OCI-LY1 (cell line): ENCODE measurements around the gene PKMYT1.

Experiments used
- CTCF ChIP-seq: fragments of 200-600 bp; sonication (generic), shearing (Covaris generic); IDR thresholded peaks from 2 replicates; pipeline ENCODE4 v1.5.1; 2017; ENCODE audit warnings: mild to moderate bottlenecking, antibody characterized with exemption, low read length, moderate library complexity, mixed read lengths
- EZH2 ChIP-seq: fragments of 200-600 bp; sonication (generic), shearing (Covaris generic); IDR thresholded peaks from 2 replicates; pipeline ENCODE4 v1.8.0; 2017; ENCODE audit warnings: borderline replicate concordance, mixed run types, mild to moderate bottlenecking, antibody characterized with exemption, low read length, moderate library complexity, mixed read lengths

GRCh38 chr16:2979669-2980226 lies 498 bp downstream of the PKMYT1 start:
- no peak for TF ChIP-seq CTCF
- no peak for TF ChIP-seq EZH2
